Endodermal cell (in vitro differentiated cells): ENCODE measurements around the gene DLL1. TPM values are rescaled to one million over a fixed set of nuclear protein-coding genes. Genes with fewer than 3 reads are reported as not detected.

ENCODE experiments used
- DNase-seq: peaks from one replicate; pipeline ENCODE4 v3.0.0-alpha.2; 2017
- H3K27ac ChIP-seq: 2 replicates; pipeline ENCODE4 v1.5.1; 2013; ENCODE audit warnings: mild to moderate bottlenecking, low read depth, low read length, moderate library complexity
- H3K27me3 ChIP-seq: 2 replicates; pipeline ENCODE4 v1.6.1; 2013; ENCODE audit warnings: mild to moderate bottlenecking, low read length, moderate library complexity; ENCODE audit not compliant: insufficient read depth, control insufficient read depth, poor library complexity, severe bottlenecking
- H3K36me3 ChIP-seq: 2 replicates; pipeline ENCODE4 v1.7.0; 2013; ENCODE audit warnings: mild to moderate bottlenecking, low read length, moderate library complexity; ENCODE audit not compliant: control insufficient read depth, insufficient read depth
- H3K4me1 ChIP-seq: one replicate; pipeline ENCODE4 v1.7.0; 2013; ENCODE audit warnings: low read length; ENCODE audit not compliant: control insufficient read depth, insufficient read depth
- H3K4me3 ChIP-seq: 2 replicates; pipeline ENCODE4 v1.5.1; 2013; ENCODE audit warnings: mild to moderate bottlenecking, low read length, moderate library complexity
- H3K9ac ChIP-seq: 2 replicates; pipeline ENCODE4 v1.6.1; 2013; ENCODE audit warnings: mild to moderate bottlenecking, low read length, moderate library complexity; ENCODE audit not compliant: poor library complexity, severe bottlenecking; ENCODE audit errors: extremely low read depth
- H3K9me3 ChIP-seq: 2 replicates; pipeline ENCODE4 v1.6.1; 2013; ENCODE audit warnings: mild to moderate bottlenecking, low read length, moderate library complexity; ENCODE audit not compliant: control insufficient read depth
- H3K27ac Mint-ChIP-seq: 2 replicates; pipeline ENCODE4 v1.8.0; 2020; ENCODE audit warnings: mixed read lengths
- H3K27me3 Mint-ChIP-seq: 2 replicates; pipeline ENCODE4 v1.8.0; 2021; ENCODE audit warnings: mild to moderate bottlenecking, mixed read lengths; ENCODE audit not compliant: insufficient read depth
- H3K36me3 Mint-ChIP-seq: 2 replicates; pipeline ENCODE4 v1.8.0; 2020; ENCODE audit warnings: low read depth, mixed read lengths
- H3K4me1 Mint-ChIP-seq: 2 replicates; pipeline ENCODE4 v1.8.0; 2020; ENCODE audit warnings: mixed read lengths
- H3K4me3 Mint-ChIP-seq: 2 replicates; pipeline ENCODE4 v1.8.0; 2020; ENCODE audit warnings: mild to moderate bottlenecking, moderate library complexity, mixed read lengths
- H3K9me3 Mint-ChIP-seq: 2 replicates; pipeline ENCODE4 v1.8.0; 2020; ENCODE audit warnings: mild to moderate bottlenecking, mixed read lengths
- WGBS, 2 experiments: methylation state at CpG; one replicate each; pipeline versions ENCODE4 v1.1.5 to v1.1.7; 2013; ENCODE audit warnings: missing lambda C conversion rate in 2 of 2, mixed read lengths in 1 of 2; ENCODE audit not compliant: insufficient coverage in 1 of 2, insufficient read length in 1 of 2; 5-methylcytosine and 5-hydroxymethylcytosine counted together
- total RNA-seq, 2 donors: library from RNA; stranded (reverse); fragmentation: NEBNext Ultra II Directional in 1 of 2; extraction: Animal tissue kit (Norgen Biotek cat#: 25700) in 1 of 2; gene quantifications; 2 replicates in 1 of 2; 3 replicates in 1 of 2; pipeline ENCODE4 v1.2.1, GENCODE V29; 2021
- TF ChIP-seq, protein P1 (sequence below): fragments of 200-600 bp; sonication (generic); conservative IDR thresholded peaks from 2 replicates; pipeline ENCODE4 v1.5.0; 2021; ENCODE audit warnings: antibody characterized with exemption, mild to moderate bottlenecking

DLL1 gene
- total RNA-seq, 2 donors from 2014 or later: 3.1 to 3.6 TPM

DNA sequence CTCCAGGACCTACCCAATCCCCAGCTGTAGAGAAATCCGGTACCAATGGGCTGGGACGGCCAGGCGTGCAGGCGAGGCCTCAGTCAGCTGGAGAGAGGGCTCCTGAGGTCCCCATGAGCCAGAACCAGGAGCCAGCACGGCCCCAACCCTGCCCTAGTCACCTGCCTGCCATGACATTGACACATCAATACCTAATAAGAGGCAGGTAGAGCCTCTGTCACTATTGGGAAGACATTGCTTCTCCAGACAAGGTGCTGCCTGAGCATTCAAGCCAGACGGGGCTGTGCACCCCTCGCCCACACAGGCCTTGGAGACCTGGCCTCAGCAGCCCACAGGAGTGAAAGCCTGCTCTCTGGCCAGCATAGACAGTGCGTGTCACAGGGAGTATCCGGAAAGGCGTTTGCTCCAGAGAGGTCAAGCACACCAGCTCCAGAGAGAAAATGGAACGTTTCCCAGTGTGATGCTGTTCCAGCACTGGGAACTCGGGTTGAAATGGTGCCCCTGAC lies 3.5 kb downstream of the DLL1 start:
- H3K9me3 Mint-ChIP-seq: no peaks in the 10 kb centered on the region
- 76 to 85% methylated on average over 11 to 12 of the region's 12 CpGs for WGBS, 2 experiments
- TF ChIP-seq, protein P1, sequence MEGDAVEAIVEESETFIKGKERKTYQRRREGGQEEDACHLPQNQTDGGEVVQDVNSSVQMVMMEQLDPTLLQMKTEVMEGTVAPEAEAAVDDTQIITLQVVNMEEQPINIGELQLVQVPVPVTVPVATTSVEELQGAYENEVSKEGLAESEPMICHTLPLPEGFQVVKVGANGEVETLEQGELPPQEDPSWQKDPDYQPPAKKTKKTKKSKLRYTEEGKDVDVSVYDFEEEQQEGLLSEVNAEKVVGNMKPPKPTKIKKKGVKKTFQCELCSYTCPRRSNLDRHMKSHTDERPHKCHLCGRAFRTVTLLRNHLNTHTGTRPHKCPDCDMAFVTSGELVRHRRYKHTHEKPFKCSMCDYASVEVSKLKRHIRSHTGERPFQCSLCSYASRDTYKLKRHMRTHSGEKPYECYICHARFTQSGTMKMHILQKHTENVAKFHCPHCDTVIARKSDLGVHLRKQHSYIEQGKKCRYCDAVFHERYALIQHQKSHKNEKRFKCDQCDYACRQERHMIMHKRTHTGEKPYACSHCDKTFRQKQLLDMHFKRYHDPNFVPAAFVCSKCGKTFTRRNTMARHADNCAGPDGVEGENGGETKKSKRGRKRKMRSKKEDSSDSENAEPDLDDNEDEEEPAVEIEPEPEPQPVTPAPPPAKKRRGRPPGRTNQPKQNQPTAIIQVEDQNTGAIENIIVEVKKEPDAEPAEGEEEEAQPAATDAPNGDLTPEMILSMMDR: no peak
- H3K4me3 Mint-ChIP-seq: no peak overlapping the region
- Histone ChIP-seq H3K4me3 (no peak overlapping the region), H3K36me3 (no peaks in the 10 kb centered on the region), H3K27me3 (peaks cover 77% of the 10 kb centered on the region), H3K9me3 (no peaks in the 10 kb centered on the region), H3K9ac (no peak overlapping the region), H3K27ac (no peak overlapping the region), H3K4me1 (peaks cover 16% of the 10 kb centered on the region)
- H3K4me1 Mint-ChIP-seq: peaks cover 26% of the 10 kb centered on the region
- peaks cover 10% of the 10 kb centered on the region for H3K36me3 Mint-ChIP-seq
- H3K27me3 Mint-ChIP-seq: peaks cover 64% of the 10 kb centered on the region
- peak; percentile 51 for DNase-seq
- no peak overlapping the region for H3K27ac Mint-ChIP-seq

DNA sequence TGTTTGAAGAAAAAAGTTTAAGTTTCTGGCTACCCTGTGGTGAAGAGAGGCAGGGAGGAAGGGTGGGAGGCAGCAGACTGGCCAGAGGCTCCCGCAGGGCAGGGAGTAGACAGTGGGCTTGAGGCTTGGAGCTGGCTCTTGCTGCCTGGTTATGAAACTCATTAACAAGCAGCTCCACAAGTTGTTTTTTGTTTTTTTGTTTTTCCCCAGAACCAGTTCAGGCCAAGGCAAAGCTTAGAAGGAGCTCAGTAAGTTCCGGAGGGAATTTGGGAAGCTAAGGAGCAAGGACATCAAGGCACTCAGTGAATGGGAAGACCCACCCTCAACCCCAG lies 4.0 kb downstream of the DLL1 start:
- H3K4me1 Mint-ChIP-seq: peaks cover 22% of the 10 kb centered on the region
- TF ChIP-seq, protein P1: no peak
- Histone ChIP-seq H3K4me1 (peaks cover 16% of the 10 kb centered on the region), H3K9me3 (no peaks in the 10 kb centered on the region), H3K27ac (peak overlapping the region; percentile 12), H3K27me3 (peaks cover 71% of the 10 kb centered on the region), H3K9ac (no peak overlapping the region), H3K36me3 (no peaks in the 10 kb centered on the region), H3K4me3 (no peak overlapping the region)
- H3K36me3 Mint-ChIP-seq: peaks cover 10% of the 10 kb centered on the region
- peak overlapping the region; percentile 39 for H3K27ac Mint-ChIP-seq
- peaks cover 59% of the 10 kb centered on the region for H3K27me3 Mint-ChIP-seq
- 19 to 46% methylated on average over 2 of the region's 2 CpGs for WGBS, 2 experiments
- H3K4me3 Mint-ChIP-seq: peak overlapping the region; percentile 0
- no peak for DNase-seq
- H3K9me3 Mint-ChIP-seq: no peaks in the 10 kb centered on the region

DNA sequence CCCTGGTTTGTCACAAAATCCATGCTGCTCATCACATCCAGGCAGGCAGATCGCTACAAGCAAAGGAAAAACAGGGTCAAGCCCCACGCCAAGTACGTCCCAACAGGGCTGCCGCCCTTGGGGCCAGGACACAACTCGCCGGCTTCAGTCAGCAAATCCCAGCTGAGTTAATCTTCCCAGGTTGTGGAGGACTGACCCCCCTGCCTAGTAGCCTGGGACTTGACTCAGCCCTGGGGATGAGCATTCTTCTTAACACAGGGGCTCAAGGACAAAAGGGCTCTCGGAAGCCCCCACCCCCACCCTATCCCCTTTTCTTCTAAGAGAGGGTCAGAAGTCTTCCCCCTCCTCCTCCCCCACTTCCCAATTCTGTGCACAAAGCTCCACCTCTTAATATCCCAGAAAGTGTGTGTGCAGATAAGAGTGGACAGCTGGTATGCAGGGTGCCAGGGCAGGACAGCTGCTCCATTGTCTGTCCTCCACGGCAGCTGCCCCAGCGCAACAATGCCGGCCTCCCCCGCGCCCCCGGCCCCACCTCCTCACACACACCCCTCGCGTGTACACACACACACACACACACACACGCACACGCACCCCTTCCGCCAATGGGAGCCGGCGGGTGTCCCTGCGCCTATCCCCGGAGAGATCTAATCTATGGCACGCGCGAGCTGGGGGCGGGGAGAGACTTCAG lies 4.5 kb downstream of the DLL1 start:
- peaks cover 10% of the 10 kb centered on the region for H3K36me3 Mint-ChIP-seq
- no peaks in the 10 kb centered on the region for H3K9me3 Mint-ChIP-seq
- peak overlapping the region; percentile 39 for H3K27ac Mint-ChIP-seq
- TF ChIP-seq, protein P1: no peak
- no peaks in the 10 kb centered on the region for H3K36me3 ChIP-seq
- 0 to 21% methylated on average over 2 to 26 of the region's 26 CpGs for WGBS, 2 experiments
- peaks cover 20% of the 10 kb centered on the region for H3K4me1 Mint-ChIP-seq
- peak; percentile 72 for DNase-seq
- peak overlapping the region; percentile 26 for H3K4me3 ChIP-seq
- peak overlapping the region; percentile 0 for H3K4me3 Mint-ChIP-seq
- peak overlapping the region; percentile 19 for H3K27ac ChIP-seq
- H3K27me3 Mint-ChIP-seq: peaks cover 55% of the 10 kb centered on the region
- H3K4me1 ChIP-seq: peaks cover 16% of the 10 kb centered on the region
- H3K27me3 ChIP-seq: peaks cover 66% of the 10 kb centered on the region
- H3K9me3 ChIP-seq: no peaks in the 10 kb centered on the region
- H3K9ac ChIP-seq: no peak overlapping the region
